ENCODE measurements around the gene RAD23B. TPM values are rescaled to one million over a fixed set of nuclear protein-coding genes. Genes with fewer than 3 reads are reported as not detected.

The RAD23B gene
- total and polyA plus RNA-seq, 2 of the 13 experiments (the other 11 are each of a cell fraction or from before 2014, with no cell fraction given), result 133 to 156 TPM

DNA sequence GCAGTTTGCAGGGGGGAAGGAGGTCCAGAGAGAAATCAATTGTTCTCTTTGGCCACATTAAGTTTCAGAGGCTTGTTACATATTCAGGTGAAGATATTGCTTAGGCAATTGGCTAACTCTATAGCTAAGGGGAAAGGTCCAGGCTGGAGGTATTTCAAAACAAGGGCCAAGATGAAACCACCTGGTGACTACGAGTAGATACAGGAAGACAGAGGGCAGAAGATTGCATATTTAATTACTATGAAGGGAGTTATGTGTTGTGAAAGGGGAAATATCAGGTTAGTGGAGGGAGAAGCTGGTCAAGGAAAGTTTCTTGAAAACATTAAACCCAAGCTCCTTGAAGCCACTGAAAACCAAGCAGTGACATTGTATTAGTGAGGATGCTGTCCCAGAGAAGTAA, 1.9 kb upstream of the RAD23B start:
- TF ChIP-seq ZNF674 (CRISPR knock-in tag; IDR thresholded peaks at IDR 0.05; ENCODE audit: low read depth), result no peak
- no peak for TF ChIP-seq SNAPC2 (CRISPR knock-in tag; IDR thresholded peaks at IDR 0.05)
- no peak for TF ChIP-seq HOXA9 (CRISPR knock-in tag; IDR thresholded peaks at IDR 0.05; ENCODE audit: borderline replicate concordance)
- TF ChIP-seq MLLT10 (CRISPR knock-in tag; IDR thresholded peaks at IDR 0.05), result no peak
- TF ChIP-seq ZSCAN9 (CRISPR knock-in tag; IDR thresholded peaks at IDR 0.05; ENCODE audit: borderline replicate concordance), result no peak
- TF ChIP-seq, protein P1, sequence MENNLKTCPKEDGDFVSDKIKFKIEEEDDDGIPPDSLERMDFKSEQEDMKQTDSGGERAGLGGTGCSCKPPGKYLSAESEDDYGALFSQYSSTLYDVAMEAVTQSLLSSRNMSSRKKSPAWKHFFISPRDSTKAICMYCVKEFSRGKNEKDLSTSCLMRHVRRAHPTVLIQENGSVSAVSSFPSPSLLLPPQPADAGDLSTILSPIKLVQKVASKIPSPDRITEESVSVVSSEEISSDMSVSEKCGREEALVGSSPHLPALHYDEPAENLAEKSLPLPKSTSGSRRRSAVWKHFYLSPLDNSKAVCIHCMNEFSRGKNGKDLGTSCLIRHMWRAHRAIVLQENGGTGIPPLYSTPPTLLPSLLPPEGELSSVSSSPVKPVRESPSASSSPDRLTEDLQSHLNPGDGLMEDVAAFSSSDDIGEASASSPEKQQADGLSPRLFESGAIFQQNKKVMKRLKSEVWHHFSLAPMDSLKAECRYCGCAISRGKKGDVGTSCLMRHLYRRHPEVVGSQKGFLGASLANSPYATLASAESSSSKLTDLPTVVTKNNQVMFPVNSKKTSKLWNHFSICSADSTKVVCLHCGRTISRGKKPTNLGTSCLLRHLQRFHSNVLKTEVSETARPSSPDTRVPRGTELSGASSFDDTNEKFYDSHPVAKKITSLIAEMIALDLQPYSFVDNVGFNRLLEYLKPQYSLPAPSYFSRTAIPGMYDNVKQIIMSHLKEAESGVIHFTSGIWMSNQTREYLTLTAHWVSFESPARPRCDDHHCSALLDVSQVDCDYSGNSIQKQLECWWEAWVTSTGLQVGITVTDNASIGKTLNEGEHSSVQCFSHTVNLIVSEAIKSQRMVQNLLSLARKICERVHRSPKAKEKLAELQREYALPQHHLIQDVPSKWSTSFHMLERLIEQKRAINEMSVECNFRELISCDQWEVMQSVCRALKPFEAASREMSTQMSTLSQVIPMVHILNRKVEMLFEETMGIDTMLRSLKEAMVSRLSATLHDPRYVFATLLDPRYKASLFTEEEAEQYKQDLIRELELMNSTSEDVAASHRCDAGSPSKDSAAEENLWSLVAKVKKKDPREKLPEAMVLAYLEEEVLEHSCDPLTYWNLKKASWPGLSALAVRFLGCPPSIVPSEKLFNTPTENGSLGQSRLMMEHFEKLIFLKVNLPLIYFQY (CRISPR knock-in tag; IDR thresholded peaks at IDR 0.05; ENCODE audit: borderline replicate concordance), result no peak
- no peak for TF ChIP-seq ZNF777 (CRISPR knock-in tag; IDR thresholded peaks at IDR 0.05)
- no peak for TF ChIP-seq NCOR1 (IDR thresholded peaks at IDR 0.05; ENCODE audit: borderline replicate concordance, low read length)
- Histone ChIP-seq H3K4me2 (ENCODE audit: low read depth, low read length) (no peak overlapping the region), H3K79me2 (ENCODE audit: insufficient read depth, low read length) (peaks cover 38% of the 10 kb centered on the region), H3K9ac (ENCODE audit: insufficient read depth, low read depth, low read length) (no peak overlapping the region), H3K4me3 (replicated peaks in 1 of 3; ENCODE audit: insufficient read depth in 1 of 3, low read depth in 2 of 3, low read length in 3 of 3) (no peak overlapping the region), H3K27me3 (ENCODE audit: control insufficient read depth in 1 of 2, insufficient read depth in 2 of 2, low read length in 2 of 2) (no peaks in the 10 kb centered on the region; a peak in 1 of 5 replicates), H4K20me1 (ENCODE audit: insufficient read depth, low read length) (peaks cover 21% of the 10 kb centered on the region), H3K9me3 (ENCODE audit: low read length) (no peaks in the 10 kb centered on the region), H3K27ac (ENCODE audit: extremely low read length, insufficient read depth, low read length) (no peak overlapping the region), H2AFZ (ENCODE audit: low read length) (no peak overlapping the region), H3K36me3 (replicated peaks in 1 of 2; ENCODE audit: control insufficient read depth in 1 of 2, insufficient read depth in 2 of 2, low read length in 2 of 2) (no peaks in the 10 kb centered on the region), H3K4me1 (ENCODE audit: insufficient read depth, low read length) (peaks cover 22% of the 10 kb centered on the region)
- no TSS peak for BruUV-seq (replicated peaks)
- FAIRE-seq (no peak), DNase-seq (ENCODE audit: low spot score) (no peak), ATAC-seq (no peak)
- in situ Hi-C loops (cut with HindIII; ENCODE audit: extremely low pct_ligation_motif_present, low pct_unique_long_range_greater_than_20kb) (no loop called here), intact Hi-C loops (cut with micrococcal nuclease; ENCODE audit: unreplicated experiment) (no loop called here)
- WGBS (ENCODE audit: low lambda C conversion rate), result 58% methylated on average over 1 of the region's 1 CpG
- POLR2A ChIA-PET, result interaction anchor here (0.5 to 4.6 kb wide), 3 partner anchors 11 to 1727 kb away, joined by 3 to 31 read pairs (median 29); no protein-coding TSS in a partner anchor
- CTCF ChIA-PET (ENCODE audit: low intra/inter-chr PET ratio, low total read pairs), result no interaction called here

Measured in HepG2 (cell line).